K562 (cell line): Measurements from ENCODE around the gene RASD2.

Experiments
- CREB1 ChIP-seq, 2 experiments: sonication (generic) in 1 of 2; formaldehyde crosslinking in 1 of 2; IDR thresholded peaks; 2 replicates each; pipeline versions ENCODE4 v1.6.1 to v1.8.0; 2012 to 2022; ENCODE audit warnings: inconsistent platforms in 1 of 2, mild to moderate bottlenecking in 1 of 2, missing genetic modification reagents in 1 of 2, moderate library complexity in 1 of 2
- SIX5 ChIP-seq, 2 experiments: IDR thresholded peaks; 2 replicates each; pipeline ENCODE4 v1.6.1; 2011; ENCODE audit warnings: low read length in 2 of 2, borderline replicate concordance in 1 of 2, low read depth in 1 of 2, mild to moderate bottlenecking in 1 of 2, moderate library complexity in 1 of 2; ENCODE audit not compliant: insufficient read depth in 1 of 2
- THRAP3 ChIP-seq: fragments of 450-650 bp; IDR thresholded peaks from 2 replicates; pipeline ENCODE4 v1.6.1; 2016; ENCODE audit warnings: mild to moderate bottlenecking, inconsistent platforms, borderline replicate concordance
- ZSCAN32 ChIP-seq: fragments of 450-650 bp; formaldehyde crosslinking; IDR thresholded peaks from 2 replicates; pipeline ENCODE4 v1.4.0; 2020; ENCODE audit warnings: mild to moderate bottlenecking, moderate library complexity
- TF ChIP-seq, protein P1 (sequence below), 3 experiments: IDR thresholded peaks in 2 of 3; conservative IDR thresholded peaks in 1 of 3; 2 replicates each; pipeline ENCODE4 v1.5.1; 2011 to 2012; ENCODE audit warnings: low read length in 3 of 3, mild to moderate bottlenecking in 3 of 3, control low read depth in 2 of 3, improper control_type of control experiment in 1 of 3, inconsistent platforms in 1 of 3, low read depth in 1 of 3, mixed read lengths in 1 of 3, moderate library complexity in 1 of 3; ENCODE audit not compliant: insufficient read depth in 2 of 3

DNA sequence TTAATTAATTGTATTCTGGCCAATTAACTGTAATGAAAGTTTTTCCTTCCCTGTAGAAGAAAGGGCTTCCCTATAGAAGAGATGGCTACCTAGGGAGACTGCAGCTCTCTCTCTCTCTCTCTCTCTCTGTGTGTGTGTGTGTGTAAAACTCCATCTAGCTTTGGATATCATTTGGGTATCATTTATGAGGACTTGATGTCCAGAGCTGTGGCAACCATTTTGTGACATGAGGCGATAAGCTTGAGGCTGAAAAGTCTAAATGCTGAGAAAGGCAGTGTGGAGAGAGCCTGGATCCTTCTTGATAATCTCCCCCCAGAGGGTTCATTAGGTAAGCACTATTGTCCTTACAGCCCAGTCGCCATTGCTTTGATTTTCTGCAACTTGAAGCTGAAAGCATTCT is 30.7 kb upstream of the RASD2 start:
- TF ChIP-seq CREB1 (IDR thresholded peaks at IDR 0.05) (no peak), CREB1 (CRISPR knock-in tag; IDR thresholded peaks at IDR 0.05) (no peak), THRAP3 (no peak), SIX5 (IDR thresholded peaks at IDR 0.05; ENCODE audit: borderline replicate concordance in 1 of 2, insufficient read depth in 1 of 2, low read depth in 1 of 2, low read length in 2 of 2) (no peak), ZSCAN32 (CRISPR knock-in tag) (no peak)
- TF ChIP-seq, protein P1, sequence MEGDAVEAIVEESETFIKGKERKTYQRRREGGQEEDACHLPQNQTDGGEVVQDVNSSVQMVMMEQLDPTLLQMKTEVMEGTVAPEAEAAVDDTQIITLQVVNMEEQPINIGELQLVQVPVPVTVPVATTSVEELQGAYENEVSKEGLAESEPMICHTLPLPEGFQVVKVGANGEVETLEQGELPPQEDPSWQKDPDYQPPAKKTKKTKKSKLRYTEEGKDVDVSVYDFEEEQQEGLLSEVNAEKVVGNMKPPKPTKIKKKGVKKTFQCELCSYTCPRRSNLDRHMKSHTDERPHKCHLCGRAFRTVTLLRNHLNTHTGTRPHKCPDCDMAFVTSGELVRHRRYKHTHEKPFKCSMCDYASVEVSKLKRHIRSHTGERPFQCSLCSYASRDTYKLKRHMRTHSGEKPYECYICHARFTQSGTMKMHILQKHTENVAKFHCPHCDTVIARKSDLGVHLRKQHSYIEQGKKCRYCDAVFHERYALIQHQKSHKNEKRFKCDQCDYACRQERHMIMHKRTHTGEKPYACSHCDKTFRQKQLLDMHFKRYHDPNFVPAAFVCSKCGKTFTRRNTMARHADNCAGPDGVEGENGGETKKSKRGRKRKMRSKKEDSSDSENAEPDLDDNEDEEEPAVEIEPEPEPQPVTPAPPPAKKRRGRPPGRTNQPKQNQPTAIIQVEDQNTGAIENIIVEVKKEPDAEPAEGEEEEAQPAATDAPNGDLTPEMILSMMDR (IDR thresholded peaks at IDR 0.05 in 2 of 3, conservative IDR thresholded peaks at IDR 0.05 in 1 of 3; ENCODE audit: insufficient read depth in 2 of 3, low read depth in 1 of 3, low read length in 3 of 3) = no peak
